NCI-H2081 (cell line): Measurements from ENCODE around the gene SCRN2.
A peak's percentile ranks its signal among the peaks of the same experiment; 100 is the strongest.

Experiments used
- DNase-seq, 2 experiments: peaks; one replicate each; lab custom pipeline; 2025; lab: John Stamatoyannopoulos, UW

SCRN2 gene

DNA sequence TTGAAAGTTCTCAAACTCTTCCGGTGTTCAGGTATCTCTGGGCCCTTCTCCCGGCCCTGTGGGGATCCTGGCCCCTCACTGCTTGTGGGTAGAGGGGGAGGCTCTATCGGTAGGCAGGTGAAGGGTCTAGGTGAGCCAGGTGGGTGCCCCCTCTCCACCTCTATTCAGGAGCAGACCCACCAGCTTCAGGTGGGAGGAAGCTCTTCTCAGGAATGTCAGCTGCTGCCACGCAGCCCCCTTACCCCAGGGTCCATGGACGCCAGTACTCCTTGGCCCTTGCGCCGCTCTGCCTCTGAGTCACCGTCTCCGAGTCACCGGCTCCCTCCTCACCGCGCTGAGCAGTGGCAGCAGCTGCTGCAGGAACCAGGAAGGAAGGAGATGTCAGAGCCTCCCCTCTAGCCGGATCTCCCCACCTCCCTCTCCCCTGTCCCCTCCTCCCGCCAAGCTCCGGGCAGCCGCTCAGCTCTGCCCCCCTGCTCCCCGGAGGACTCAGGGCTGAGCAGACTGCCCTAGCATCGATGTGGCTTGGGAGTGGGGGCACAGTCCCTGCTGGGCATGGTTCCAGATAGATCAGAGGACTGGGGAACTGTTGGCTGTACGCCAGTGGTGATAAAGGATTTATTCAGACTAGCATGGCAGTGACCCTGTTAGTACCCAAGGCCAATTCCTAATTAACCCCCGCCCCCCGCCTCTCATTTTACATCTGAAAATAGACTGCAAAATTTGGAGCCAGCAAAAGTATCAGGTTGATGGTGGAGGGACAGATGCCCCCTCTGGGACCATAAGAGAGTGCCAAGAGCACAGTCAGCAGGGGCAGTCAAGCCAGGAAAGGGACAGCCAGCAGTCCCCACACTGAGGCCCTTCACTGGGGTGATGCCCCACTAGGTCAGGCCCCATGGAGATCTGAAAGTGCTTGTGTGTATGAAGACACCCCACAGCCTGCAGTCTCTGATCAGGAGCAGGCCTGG is 19.4 kb downstream of the SCRN2 start, which contains the start of gene OSBPL7:
TSS of gene OSBPL7 (minus strand) at position 371 of the 968 bp plus-strand sequence. CDS start 1,516 bp downstream, outside the sequence.
- DNase-seq, result peak; percentile 86 to 90

DNA sequence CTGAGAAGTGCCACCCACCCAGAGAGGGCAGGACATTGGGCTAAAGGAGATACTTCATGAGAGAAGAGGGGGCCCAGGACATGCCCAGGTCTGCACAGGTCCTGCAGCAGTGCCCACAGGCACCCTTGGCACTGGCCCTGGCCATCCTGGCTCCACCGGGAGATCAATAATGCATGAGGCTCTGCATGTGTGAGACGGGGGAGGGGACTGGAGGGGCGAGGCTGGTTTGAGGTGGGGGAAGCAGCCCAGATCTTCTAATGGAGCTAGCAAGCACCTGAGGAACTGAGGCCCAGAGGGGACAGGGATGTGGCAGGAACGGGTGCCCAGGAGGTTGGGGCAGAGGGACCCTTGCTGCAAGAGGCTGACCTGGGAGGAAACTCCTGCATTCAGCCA is 20.0 kb downstream of the SCRN2 start:
- no peak for DNase-seq

DNA sequence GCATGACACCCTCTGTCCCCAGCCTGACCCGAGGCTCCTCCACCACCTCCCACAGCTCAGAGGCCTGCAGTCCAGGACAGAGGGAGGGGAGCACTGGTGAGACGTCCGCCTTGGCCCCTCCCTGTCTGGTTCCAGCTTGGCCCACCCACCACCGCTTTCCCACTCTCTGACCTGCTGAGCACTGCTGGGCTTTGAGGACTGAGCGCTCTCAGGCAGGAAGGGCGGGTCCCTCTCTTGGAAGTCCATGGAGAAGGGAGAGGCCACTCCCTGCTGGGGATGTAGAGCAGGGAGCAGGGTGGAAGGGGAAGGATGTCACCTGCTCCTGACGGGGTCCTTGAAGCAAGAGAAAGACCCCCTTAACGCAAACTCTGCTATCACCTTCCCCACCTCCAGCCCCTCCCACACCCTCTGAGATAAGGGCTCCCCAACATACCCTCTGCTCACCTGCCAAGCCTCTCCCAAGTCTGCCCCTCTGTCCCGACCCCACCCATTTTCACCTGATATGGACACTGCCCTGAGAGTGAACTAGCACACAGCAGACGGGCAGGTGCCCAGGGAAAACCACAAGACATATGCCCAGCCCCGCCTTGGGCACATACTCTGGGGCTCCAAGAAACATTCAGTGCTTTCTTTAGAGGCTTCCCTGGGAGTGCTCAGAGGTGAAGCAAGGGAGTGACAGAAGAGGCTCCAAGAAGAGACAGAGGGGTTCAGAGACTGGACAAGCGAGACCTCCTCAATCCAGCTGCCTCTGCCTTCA is 20.9 kb downstream of the SCRN2 start:
- DNase-seq, result no peak

DNA sequence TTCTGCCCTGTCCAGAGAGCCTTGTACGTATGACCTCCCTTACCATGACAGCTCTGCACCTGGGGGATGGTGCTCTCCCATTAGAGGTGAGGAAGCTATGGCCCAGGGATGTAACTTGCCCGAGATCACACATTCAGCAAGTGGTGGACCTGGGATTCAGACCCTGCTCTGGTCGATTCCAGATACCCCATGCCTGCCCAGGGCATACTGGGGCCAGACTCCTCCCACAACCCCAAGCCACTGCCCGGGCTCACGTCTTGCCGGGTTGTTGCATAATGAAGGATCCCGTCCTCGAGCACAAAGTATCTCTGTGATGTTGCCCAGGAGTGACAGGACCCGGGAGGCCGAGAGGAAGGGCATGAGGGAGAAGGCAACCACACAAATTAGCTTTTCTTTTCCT is 21.6 kb downstream of the SCRN2 start:
- no peak for DNase-seq

DNA sequence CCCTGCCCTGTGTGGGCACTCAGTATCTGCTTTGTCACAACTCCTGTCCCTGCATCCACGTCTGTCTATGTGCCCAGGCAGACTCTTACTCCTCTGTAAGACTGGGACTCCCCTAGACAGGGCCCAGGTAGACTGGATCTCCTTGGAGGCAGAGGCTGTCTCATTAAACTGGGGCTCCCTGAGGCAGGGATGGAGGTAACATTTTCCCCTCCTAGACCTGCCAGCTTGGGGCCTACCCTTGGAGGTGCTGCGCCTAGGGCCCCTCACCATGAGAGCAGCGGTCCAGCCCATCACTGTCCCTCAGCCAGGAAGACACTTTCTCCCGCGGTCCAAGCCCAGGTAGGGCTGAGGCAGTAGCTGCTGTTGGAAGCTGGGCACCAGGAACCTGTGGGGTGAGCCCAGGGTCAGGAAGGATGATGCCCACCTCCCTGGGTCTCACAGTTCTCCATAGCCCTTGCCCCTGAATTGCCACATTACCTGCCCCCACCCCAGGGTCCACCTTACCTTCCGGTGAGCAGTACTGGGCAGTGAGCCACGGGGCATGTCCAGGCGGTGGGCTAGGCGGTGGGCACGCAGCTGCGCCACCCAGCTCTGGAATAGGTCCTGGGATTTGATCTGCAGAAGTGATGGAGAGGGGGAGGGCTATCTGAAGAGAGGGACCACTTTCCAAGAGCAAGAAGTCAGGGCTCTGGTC is 22.9 kb downstream of the SCRN2 start:
- no peak for DNase-seq

DNA sequence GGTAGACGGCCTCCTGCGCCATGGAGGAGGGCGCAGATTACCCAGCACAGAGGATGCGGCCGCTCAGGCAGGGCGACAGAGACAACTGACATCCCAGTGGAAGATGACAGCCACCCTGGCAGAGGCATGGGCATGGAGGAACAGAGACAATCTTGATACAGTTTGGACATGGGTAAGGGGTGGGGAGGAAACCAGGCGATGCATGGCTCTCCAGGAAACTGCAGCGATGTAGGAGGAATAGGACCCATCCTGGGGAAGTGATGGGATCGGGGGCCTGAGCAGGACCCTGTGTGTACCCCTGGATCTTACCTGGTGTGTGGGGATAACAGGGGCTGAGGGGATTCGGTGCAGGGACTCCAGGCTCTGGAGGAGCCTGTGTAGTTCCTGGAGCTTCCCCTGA is 24.1 kb downstream of the SCRN2 start:
- no peak for DNase-seq

DNA sequence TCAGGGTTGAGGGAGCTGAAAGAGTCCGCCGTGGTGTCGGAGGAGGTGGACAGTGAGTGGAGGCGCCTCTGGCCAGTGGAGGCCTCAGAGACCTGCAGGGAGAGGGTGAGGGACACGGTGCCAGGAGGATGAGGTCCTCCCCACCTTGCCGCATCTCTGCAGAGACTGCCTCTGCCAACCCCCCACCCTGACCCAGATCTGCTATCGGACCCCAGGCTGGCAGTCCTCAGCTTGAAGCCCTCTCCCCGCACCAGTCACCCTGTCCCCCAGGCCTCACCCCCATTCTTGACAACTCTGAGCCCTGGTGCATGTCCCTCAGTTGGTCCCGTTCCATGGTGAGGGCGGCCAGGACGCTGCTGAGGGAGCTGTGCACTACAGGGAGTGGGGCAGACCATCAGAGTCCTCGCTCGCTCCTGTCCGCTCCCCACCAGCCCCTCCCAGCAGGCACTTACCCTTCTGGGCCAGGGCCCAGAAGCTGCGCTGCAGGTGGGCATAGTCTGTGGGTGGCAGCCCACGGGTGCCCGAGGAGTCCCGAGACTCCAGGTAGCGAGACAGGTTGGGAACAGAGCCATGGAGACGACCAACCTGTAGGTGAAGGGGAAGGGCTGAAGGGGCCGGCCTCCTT is 24.9 kb downstream of the SCRN2 start:
- no peak for DNase-seq

DNA sequence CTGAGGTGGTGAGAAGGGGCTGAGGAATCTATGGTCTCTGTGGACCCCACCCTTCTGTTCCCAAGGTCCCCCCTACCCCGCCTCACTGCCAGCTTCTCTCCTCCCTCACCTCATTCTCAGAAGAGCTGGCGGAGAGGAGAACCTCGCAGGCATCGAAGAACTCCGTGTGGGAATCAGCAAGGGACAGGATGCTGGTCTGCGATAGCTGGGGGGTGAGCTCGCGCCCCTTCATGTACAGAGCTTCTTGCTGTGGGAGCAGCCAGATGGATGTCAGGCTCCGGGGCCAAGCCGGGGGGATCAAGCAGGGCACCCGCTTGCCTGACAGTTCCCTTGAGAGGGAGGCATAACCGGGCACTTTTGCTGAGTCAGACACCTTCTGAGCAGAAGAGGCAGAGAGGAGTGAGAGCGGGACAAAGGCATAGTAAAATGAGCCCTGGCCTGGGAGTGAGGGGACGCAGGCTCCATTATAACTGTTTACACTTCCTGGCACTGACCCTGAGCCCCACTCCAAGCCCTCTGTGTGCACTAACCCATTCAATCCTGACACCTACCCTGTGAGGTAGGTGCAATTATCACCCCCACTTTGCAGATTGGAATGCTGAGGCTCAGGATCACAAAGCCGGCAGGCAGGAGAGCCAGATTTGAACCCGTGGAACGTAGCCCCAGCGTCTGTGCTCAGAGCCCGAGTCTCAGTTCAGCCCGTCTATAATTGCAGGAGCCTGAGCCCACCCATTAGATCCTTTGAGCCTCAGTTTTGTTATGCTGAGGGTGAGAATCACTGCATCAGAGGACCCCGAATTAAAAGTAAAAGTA is 25.8 kb downstream of the SCRN2 start:
- DNase-seq, result no peak

DNA sequence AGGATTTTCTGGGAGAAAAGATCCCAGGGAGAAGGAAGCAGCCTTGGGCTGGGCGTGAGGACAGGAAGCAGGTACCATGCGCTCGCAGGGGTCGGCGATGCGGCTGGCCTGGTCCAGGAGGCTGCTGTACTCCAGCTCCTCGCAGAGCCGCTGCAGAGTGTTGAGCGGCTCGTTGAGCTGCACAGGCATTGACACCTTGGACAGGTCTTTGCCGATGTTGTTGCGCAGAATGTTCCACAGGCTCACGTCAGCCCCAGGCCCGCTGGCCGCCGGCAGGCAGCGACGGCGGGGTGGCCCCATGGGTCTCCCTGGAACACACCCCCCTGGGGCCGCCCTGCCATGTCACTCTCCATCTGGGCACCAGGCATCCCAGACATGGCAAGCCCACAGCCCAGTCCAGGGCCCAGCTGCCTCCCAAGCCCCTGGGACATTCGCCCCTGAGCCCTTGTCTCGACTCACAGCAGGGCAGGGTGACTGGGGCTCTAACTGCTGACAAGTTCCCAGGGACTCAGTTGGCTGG is 27.5 kb downstream of the SCRN2 start:
- no peak for DNase-seq

DNA sequence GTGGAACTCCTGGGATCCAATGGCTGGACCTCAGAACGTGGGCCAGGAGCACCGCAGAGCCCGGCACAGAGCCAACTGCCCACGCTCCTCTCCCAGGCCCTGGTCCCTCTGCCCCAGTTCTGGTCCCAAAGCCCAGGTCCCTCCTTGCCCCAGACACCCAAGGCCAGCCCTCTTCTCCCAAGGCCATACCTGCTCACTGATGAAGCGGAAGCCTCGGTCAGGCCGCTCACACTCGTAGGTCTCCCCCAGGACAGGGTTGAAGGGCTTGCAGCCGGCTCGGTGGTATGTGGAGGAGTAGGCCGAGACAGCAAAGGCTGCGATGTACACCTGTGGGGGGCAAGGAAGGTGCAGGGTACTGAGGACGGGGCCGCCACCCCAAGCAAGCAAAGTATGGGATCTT is 28.0 kb downstream of the SCRN2 start:
- no peak for DNase-seq

DNA sequence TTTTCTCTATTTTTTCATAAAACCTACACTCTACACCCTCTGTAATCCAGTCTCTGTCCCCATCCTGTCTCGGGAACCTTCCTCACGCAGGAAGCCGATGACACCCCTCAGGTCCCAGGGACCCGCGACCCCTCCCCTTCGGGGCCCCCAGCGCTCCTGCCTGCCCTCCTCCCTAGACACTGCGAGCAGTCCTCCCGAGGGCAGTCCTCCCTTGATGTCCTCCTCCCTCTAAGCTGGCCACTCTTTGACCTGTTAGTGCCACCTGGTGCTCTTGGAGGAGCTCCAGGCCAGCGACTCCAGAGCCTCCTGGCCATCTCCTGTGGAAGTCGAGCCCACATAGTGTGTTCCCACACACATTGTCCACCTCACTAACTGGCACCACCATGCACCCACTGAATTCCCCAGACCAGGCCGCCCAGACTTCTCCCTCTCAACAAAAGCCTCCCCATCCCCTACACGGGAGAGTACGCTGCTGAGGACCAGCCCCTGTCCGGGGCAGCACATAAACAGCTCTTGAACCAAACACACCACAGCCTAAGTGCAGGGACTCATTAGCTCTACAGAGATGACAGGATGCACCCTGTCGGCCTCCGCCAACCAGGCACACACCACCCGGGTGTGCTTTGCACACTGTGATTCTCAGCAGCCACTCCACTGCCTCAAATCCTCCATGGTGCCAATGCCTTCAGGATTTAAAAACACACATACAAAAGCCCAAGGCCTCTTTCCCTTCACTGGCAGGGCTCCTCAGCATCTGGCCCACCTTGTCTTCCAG is 28.7 kb downstream of the SCRN2 start:
- DNase-seq, result no peak

DNA sequence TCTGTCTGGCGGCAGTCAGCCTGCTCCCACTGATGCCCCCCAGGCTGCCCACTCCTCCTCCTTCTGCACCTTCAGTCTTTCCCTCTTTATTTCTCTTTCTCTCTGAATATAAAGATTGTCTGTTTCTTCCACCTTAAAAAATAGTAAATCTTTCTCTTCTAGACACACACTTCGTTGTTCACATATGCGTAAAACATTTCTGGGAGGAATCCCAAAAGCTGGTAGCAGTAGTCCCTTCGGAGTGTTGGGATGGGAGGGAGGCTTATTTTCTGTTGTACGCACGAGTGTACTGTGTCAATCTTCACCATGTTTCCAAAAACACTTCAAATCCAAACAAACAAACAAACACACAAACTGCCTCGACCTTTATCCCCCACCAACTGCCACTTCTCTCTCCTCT is 29.4 kb downstream of the SCRN2 start:
- no peak for DNase-seq

DNA sequence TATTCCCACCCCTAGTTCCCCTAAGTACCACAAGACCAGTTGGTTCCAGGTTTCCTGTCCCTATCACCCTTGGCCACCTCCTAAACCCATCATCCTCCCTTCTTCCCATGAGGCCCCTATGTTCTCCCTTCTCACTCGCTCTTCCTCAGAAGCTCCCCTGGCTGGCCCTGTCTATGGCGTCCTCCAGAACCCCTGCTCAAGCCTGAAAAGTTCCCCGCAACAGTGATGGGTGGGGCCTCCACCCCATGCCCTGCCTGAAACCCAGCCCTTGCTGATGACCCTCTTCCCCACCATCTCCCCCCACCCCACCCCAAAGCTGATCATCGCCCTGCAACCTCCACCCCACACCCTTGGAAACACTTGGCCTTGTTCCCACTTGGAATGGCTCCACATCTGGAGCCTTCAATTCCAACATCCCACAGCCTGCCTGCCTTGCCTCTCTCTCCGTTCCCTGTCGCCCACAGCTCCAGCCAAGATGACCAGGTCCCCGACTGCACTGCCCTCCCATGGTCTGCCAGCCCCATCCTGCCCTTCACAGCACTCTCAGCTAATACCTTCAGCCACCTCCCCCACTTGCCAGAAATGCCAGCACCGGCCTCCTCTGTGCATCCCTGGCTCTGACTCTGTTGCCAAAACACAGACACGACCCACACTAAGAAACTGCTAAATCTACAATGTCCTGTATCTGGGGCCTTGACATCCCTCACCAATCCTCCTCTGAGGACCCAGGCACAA is 30.0 kb downstream of the SCRN2 start:
- no peak for DNase-seq

DNA sequence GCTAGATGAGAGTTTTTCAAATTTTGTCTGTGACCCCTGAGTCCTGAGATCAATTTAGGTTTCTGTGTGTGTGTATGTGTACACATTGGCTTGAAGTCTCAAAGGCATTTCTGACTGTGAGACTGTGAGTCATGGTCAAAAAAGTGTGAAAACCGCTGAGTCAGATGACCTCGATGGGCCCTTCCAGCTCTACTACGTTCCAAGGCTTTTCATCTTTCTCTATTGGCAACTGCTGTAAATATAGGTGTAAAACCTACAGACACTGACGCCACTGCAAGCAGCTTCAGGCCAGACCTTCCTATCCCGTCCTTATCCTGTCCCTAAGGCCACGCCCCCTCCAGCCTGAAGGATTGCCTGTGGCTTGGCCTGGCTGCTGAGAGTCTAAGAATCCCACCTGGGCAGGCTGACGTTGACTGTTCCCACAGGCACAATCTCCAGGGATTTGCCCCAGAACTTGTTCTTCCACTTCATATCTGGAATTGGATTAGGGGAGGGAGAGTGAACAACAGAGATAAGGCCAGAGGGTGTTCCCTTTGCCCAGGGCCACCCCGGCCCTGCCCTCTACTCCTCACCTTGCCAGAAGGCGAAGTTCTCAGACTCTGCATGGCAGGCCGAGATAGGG is 30.8 kb downstream of the SCRN2 start:
- DNase-seq, result no peak

DNA sequence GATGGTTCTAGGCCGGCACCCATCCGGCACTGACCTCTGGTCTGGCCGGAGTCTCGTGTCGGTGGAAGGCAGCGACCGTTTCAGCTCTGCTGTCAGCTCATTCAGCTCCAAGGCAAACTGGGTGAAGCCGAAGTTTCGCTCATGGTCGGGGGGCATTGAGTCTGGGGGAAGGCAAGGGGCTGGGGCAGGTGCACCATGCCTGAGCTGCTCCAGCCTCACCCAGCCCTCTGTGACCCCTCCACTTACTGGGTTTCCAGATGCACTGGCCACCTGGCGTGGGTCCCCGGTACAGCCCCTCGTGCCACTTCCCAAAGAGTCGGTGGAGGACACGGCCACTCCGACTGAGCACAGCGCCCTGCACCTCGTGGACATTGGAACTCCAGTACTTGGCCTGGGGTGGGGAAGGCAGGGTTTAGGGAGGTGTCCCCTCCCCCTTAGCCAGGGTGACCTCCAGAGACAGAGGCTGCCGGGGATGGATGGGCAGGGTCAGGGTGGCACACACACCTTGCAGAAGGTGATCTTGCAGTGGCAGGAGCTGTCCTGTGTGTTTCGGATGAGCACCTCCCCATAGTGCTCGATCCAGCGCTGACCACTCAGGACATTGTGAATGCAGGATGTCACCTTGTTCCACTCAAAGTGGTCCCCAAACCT is 32.1 kb downstream of the SCRN2 start:
- DNase-seq, result no peak

DNA sequence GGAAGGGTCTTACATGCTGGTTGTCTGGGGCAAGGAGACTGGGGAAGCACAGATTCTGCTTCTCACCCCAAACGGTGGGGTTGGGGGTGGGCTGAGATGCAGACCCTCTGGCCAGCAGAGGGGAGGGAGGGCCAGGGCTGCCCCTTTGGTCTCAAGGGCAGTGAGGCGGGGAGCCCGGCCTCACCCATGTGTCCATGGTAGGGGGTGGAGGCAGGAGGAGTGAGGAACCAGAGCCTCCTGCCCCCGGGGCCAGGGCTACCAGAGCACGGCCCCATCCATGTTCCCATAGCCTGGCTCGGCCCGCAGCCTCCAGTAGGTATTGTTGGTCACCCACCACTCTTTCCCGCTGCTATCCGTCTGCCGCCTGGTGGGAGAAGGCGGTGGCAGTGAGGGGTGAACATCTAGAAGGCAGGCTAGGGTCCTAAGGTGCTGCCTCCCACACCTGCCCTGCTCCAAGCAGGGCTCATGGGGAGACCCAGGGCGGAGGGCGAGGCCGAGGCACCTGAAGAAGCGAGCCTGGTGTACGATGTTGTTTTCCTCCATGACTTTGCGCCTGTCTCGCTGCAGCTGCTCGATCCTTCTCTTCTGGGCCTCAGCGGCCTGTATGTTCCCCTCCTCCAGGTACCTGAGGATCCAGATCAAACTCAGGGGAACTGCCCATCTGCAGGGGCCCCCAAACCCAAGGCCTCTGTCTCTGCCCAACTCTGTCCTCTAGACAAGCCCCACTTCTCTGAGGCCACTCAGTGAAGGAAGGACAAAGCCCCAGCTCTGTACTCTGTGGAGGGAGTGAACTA is 32.8 kb downstream of the SCRN2 start:
- no peak for DNase-seq

DNA sequence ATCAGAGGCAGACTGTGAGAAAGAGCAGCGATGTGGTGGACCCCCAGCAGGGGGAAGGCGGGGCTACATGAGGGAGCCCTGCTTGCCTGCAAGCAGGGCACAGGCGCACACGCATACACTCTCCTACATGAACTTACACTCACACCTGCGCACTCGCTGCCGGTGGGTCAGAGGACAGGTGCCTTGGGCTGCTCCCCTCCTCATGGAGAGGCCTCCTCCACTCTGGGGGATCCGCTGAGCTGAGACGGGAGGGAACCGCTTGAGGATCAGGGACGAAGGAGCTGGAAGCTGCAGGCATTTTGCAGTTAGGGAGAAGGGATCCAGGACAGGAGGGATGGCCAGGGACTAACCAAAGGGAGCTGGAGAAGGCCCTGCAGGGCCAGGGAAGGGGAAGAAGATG is 33.7 kb downstream of the SCRN2 start:
- DNase-seq, result no peak

DNA sequence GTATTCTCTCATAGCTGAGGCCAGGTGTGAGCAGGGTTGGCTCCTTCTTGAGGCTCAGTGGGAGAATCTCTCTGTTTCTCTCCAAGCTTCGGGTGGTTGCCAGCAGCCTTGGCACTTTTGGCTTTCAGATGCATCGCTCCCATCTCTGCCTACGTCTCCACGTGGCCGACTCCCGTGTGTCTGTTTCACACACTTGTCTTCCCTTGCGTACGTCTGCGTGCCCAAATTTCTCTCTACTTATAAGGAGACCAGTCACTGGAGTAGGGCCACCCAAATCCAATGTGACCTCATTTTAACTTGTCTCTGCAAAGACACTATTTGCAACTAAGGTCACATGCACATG is 34.2 kb downstream of the SCRN2 start:
- no peak for DNase-seq
